Stimulated activated CD4-positive, alpha-beta T cell treated with anti-CD3 and anti-CD28 coated beads, Interleukin-2, amount 100 ng/mL, for 48 hours (primary cell): Measurements from ENCODE around the gene KRT77.

ENCODE experiments used
- DNase-seq, 2 donors: peaks; one replicate each; pipeline ENCODE4 v3.0.0-alpha.2; 2020

The KRT77 gene

DNA sequence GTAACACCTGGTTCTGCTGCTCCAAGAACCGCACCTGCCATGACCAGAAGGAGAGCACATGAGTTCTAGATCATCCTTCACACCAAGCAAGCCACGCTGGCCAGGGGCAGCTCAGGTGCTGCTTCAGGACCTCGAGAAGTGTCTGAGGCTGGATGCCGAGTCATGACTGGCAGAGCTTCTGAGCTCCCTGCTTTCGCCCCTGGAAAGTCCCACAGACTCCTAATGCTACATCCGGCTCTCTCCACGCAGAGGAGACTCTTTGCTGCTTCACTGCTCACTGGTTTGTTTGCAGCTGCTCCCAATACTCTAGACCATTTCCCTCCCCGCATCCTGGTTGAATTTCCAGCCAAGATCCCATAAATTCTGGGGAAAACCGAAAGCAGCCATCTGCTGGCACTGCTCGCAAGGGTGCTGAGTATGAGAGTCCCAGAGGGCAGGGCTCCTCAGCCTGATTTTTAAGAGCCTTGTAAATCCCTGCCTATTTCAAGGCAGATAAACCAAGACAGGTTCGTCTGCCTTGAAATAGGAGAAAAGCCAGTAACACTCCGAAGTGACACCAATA lies 52.7 kb downstream of the KRT77 start:
- no peak for DNase-seq

- DNase-seq, result no peak
Measured at GRCh38 chr12:52649066-52649465, 54.3 kb downstream of the KRT77 start.

DNA sequence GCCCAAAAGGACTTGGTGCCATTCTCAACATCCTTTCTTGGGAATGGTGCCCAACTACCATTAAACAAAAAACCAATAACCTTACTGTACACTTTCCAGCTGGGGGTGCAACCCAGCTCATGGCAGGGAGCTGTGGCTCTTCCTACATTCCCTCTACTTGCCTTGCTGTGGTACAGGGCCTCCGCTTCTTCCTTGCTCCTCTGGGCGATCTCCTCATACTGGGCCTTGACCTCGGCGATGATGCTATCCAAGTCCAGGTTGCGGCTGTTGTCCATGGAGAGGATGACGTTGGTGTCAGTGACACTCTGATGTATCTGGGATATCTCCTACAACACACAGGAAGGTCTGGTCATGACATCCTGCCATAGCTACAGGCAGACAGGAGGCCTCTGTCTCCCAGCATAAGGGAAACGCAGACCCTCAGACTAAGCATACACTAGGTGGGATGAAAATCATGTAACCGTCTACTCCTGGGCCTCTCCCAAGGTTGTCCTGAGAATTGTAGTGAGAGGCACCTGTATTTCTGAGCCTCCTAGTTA lies 55.2 kb downstream of the KRT77 start:
- no peak for DNase-seq

GRCh38 chr12:52647601-52648000 lies 55.7 kb downstream of the KRT77 start:
- no peak for DNase-seq

- no peak for DNase-seq
Measured at GRCh38 chr12:52646613-52647012, 56.7 kb downstream of the KRT77 start.

GRCh38 chr12:52645982-52646381 lies 57.3 kb downstream of the KRT77 start:
- no peak for DNase-seq

GRCh38 chr12:52645120-52645761 lies 58.1 kb downstream of the KRT77 start:
- DNase-seq, result no peak

- no peak for DNase-seq
Measured at GRCh38 chr12:52644078-52644415, 59.3 kb downstream of the KRT77 start.

DNA sequence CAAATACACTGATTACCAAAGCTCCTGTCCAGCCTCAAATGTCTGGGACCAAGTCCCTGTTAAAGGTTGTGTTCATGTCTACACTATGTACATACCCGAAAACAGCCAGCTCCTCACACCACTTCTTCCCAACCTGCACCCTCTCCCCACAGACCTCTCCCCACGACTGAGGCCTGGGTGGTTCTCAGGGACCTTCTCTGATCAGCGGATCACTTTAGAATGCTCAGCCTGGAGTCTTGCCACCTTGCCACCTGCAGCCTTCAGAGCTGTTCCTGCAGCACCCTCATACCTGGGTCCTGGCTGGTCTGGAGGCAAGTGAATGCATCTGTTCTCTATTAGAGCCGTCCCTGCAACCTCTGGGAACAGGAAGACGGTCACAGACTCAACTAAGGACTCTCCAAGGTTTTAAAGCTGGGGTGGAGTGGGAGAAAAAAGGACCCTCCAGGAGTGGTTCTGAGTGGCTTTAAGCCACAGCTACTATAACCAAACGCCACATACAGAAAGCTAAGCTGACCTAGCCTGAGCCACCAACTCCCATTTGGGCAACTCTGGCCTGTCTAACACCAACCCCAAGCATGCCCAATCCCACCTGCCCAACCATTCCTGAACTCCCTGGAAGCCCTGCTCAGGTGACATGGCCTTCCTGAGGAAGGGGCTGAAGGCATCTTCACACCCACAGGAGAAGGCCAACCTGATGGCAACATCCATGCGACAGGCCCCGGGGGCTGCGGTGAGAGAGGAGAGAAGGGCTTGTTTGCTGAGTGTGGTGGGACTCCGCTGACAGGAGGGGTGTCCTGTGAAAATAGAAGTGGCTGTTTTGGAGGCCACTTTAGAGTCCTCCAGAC lies 59.9 kb downstream of the KRT77 start:
- DNase-seq, result no peak

GRCh38 chr12:52641468-52641867 lies 61.9 kb downstream of the KRT77 start:
- no peak for DNase-seq
